Measurements from ENCODE around the gene OR52I1. TPM values are rescaled to one million over a fixed set of nuclear protein-coding genes. Genes with fewer than 3 reads are reported as not detected.

Gene OR52I1
- total RNA-seq, 1 experiment from 2014 or later = not detected

- no TSS peak for BruUV-seq (replicated peaks)
- POLR2A ChIA-PET = no interaction called here
- intact Hi-C loops (cut with micrococcal nuclease; ENCODE audit: unreplicated experiment) = loop anchor here (1.0 to 10.0 kb wide), 5 partner anchors 378 to 1688 kb away; partner anchors contain the start of genes OR51V1 and OR52N2
- peak; percentile 88 for TF ChIP-seq CTCF (IDR thresholded peaks at IDR 0.05)
- no peak for TF ChIP-seq POLR2AphosphoS5 (IDR thresholded peaks at IDR 0.05; ENCODE audit: low read depth, low read length)
- DNase-seq (ENCODE audit: low read depth, low spot score) = peak; percentile 60
- no peak overlapping the region for H3K4me3 ChIP-seq (ENCODE audit: low read depth in 2 of 2, low read length in 2 of 2)
- peak; percentile 99 for ATAC-seq
- in situ Hi-C loops (cut with HindIII; ENCODE audit: low pct_unique_long_range_greater_than_20kb, low sequenced_read_pairs) = no loop called here
- H3K27ac ChIP-seq (ENCODE audit: low read length) = no peak overlapping the region
- no peaks in the 10 kb centered on the region; the same call in 1 of the 2 replicates for H3K9me3 ChIP-seq (ENCODE audit: control insufficient read depth, insufficient read depth, low read depth, low read length)
- CTCF ChIA-PET = interaction anchor here (0.6 to 2.8 kb wide), 2 partner anchors 10 to 444 kb away, joined by 3 to 12 read pairs; partner anchors contain the start of gene OR51D1
- no peaks in the 10 kb centered on the region for H3K36me3 ChIP-seq (ENCODE audit: control insufficient read depth, insufficient read depth, low read length)
- H3K4me1 ChIP-seq (ENCODE audit: control insufficient read depth, insufficient read depth, low read length) = no peaks in the 10 kb centered on the region
- peaks cover 3% of the 10 kb centered on the region; the same call in 1 of the 2 replicates for H3K27me3 ChIP-seq (ENCODE audit: control insufficient read depth, insufficient read depth, low read length)
Observed at GRCh38 chr11:4626207-4627099, 32.6 kb downstream of the OR52I1 start.

- no TSS peak for BruUV-seq (replicated peaks)
- POLR2A ChIA-PET = interaction anchor here (0.6 kb wide), 1 partner anchor 8 kb away, joined by 3 read pairs; no protein-coding TSS in a partner anchor
- TF ChIP-seq CTCF (IDR thresholded peaks at IDR 0.05) = no peak
- TF ChIP-seq REST (IDR thresholded peaks at IDR 0.05; ENCODE audit: insufficient read depth in 1 of 2, low read depth in 2 of 2, low read length in 1 of 2) = no peak
- no peak for TF ChIP-seq TCF7L2 (IDR thresholded peaks at IDR 0.05; ENCODE audit: low read depth, low read length)
- TF ChIP-seq SIN3A (IDR thresholded peaks at IDR 0.05; ENCODE audit: borderline replicate concordance, insufficient read depth, low read depth, low read length) = no peak
- no peak for TF ChIP-seq POLR2AphosphoS5 (IDR thresholded peaks at IDR 0.05; ENCODE audit: low read depth, low read length)
Observed at GRCh38 chr11:4636136-4636535, 42.3 kb downstream of the OR52I1 start.

More at GRCh38 chr11:4636136-4636535, 42.3 kb downstream of the OR52I1 start:
- H3K4me1 ChIP-seq (ENCODE audit: control insufficient read depth, insufficient read depth, low read length) = no peaks in the 10 kb centered on the region
- no peaks in the 10 kb centered on the region for H3K9me3 ChIP-seq (ENCODE audit: control insufficient read depth, insufficient read depth, low read depth, low read length)
- in situ Hi-C loops (cut with HindIII; ENCODE audit: low pct_unique_long_range_greater_than_20kb, low sequenced_read_pairs) (no loop called here), intact Hi-C loops (cut with micrococcal nuclease; ENCODE audit: unreplicated experiment) (loop anchor here (2.0 to 10.0 kb wide), 2 partner anchors 191 to 459 kb away; no protein-coding TSS in a partner anchor)
- H3K27ac ChIP-seq (ENCODE audit: low read length) = no peak overlapping the region
- H3K36me3 ChIP-seq (ENCODE audit: control insufficient read depth, insufficient read depth, low read length) = no peaks in the 10 kb centered on the region
- DNase-seq (ENCODE audit: low read depth, low spot score) = no peak
- H3K4me3 ChIP-seq (ENCODE audit: low read depth in 2 of 2, low read length in 2 of 2) = no peak overlapping the region
- peaks cover 6% of the 10 kb centered on the region; the same call in 1 of the 2 replicates for H3K27me3 ChIP-seq (ENCODE audit: control insufficient read depth, insufficient read depth, low read length)
- ATAC-seq = no peak
- CTCF ChIA-PET = interaction anchor here (1.4 to 2.5 kb wide), 5 partner anchors 9 to 368 kb away, joined by 3 to 13 read pairs (median 8); no protein-coding TSS in a partner anchor

Data from Panc1 (cell line).